Breast epithelium (tissue), 3 donors: ENCODE results near the gene ARHGEF7.

Experiments
- POLR2A ChIP-seq: fragments of 450-650 bp; IDR thresholded peaks from one replicate; pipeline ENCODE4 v1.6.1; 2016; ENCODE audit warnings: antibody characterized with exemption, mild to moderate bottlenecking, moderate library complexity
- POLR2AphosphoS5 ChIP-seq, 3 donors: sonication (generic); formaldehyde crosslinking; IDR thresholded peaks; one replicate each; pipeline ENCODE4 v1.6.1; 2017; ENCODE audit warnings: antibody characterized with exemption in 3 of 3
- TF ChIP-seq, protein P1 (sequence below), 3 donors: fragments of 450-650 bp; IDR thresholded peaks; one replicate each; pipeline ENCODE4 v1.5.1; 2016 to 2017; ENCODE audit warnings: antibody characterized with exemption in 3 of 3, mild to moderate bottlenecking in 3 of 3, moderate library complexity in 3 of 3

DNA sequence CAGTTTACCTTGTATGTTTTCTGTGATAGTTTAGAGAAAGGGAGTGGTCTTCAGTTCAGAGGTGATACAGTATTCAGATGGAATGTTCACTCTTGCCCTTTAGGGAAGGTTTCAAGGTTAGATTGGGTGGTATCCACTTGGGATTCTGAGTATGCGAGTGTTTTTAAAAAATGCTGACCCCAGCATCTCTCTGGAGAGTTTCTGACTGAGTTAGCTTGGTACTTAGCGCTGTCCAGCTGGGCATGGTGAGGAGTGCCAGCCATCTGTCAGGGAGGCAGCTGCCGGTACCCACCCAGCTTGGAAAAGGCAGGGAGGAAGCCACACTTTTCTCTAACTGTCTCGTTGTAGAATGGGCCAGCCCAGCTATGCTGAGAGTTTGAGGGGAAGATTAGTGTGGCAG lies 63.3 kb downstream of the ARHGEF7 start:
- TF ChIP-seq POLR2A (no peak), POLR2AphosphoS5 (IDR thresholded peaks at IDR 0.05) (no peak)
- TF ChIP-seq, protein P1, sequence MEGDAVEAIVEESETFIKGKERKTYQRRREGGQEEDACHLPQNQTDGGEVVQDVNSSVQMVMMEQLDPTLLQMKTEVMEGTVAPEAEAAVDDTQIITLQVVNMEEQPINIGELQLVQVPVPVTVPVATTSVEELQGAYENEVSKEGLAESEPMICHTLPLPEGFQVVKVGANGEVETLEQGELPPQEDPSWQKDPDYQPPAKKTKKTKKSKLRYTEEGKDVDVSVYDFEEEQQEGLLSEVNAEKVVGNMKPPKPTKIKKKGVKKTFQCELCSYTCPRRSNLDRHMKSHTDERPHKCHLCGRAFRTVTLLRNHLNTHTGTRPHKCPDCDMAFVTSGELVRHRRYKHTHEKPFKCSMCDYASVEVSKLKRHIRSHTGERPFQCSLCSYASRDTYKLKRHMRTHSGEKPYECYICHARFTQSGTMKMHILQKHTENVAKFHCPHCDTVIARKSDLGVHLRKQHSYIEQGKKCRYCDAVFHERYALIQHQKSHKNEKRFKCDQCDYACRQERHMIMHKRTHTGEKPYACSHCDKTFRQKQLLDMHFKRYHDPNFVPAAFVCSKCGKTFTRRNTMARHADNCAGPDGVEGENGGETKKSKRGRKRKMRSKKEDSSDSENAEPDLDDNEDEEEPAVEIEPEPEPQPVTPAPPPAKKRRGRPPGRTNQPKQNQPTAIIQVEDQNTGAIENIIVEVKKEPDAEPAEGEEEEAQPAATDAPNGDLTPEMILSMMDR (IDR thresholded peaks at IDR 0.05): no peak
